ENCODE results near the gene TMEM270. TPM values are rescaled to one million over a fixed set of nuclear protein-coding genes. Genes with fewer than 3 reads are reported as not detected.

TMEM270 gene
- total and polyA plus RNA-seq, 2 donors (not counting 1 experiment from before 2014, with no cell fraction given) = not detected

DNA sequence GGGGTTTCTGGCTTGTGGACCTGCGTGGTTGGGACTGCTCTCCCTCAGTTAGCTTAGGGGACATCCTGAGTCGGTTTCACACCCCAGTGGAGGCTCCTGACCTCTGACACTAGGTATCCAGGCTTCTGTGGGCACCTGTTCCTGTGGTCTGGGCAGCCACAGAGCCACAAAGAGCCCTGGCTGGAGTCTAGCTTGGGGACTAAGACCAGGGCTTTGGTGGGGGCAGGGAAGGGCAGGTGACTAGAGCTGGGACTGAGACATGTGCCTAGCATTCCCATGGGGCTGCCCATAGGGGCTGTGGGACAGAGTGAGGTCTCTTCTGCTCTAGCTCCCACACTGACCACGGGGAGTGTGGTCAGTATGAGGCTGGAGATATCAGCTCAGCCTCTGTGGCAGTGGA is 4.0 kb upstream of the TMEM270 start:
- ATAC-seq (ENCODE audit: low read depth) = no peak
- intact Hi-C loops (cut with micrococcal nuclease) = no loop called here
- Histone ChIP-seq H4K20me1 (ENCODE audit: control insufficient read depth, insufficient read depth, low read length, poor library complexity, severe bottlenecking) (no peaks in the 10 kb centered on the region), H3K4me1 (ENCODE audit: control insufficient read depth in 2 of 2, insufficient read depth in 2 of 2, low read length in 2 of 2) (peaks cover 3 to 8% of the 10 kb centered on the region in 2 donors), H3K4me3 (ENCODE audit: control extremely low read depth in 1 of 5, extremely low read depth in 1 of 5, insufficient read depth in 1 of 5, low read depth in 2 of 5, low read length in 4 of 5) (no peak overlapping the region), H2AFZ (ENCODE audit: insufficient read depth, low read depth, low read length, poor library complexity, severe bottlenecking) (no peak overlapping the region), H3K9ac (ENCODE audit: low read length) (no peak overlapping the region), H3K27ac (ENCODE audit: low read length in 2 of 2) (no peak overlapping the region), H3K4me2 (replicated peaks; ENCODE audit: low read depth, low read length, poor library complexity, severe bottlenecking) (no peak overlapping the region), H3K36me3 (replicated peaks in 1 of 2; ENCODE audit: control extremely low read depth in 1 of 2, control insufficient read depth in 1 of 2, extremely low read depth in 1 of 2, insufficient read depth in 2 of 2, low read length in 1 of 2) (no peaks in the 10 kb centered on the region), H3K27me3 (replicated peaks in 1 of 4; ENCODE audit: control extremely low read depth in 1 of 4, control insufficient read depth in 3 of 4, insufficient read depth in 4 of 4, low read length in 3 of 4) (peaks cover 0 to 12% (median 2%) of the 10 kb centered on the region in 4 experiments), H3K79me2 (ENCODE audit: control insufficient read depth, insufficient read depth, low read length) (no peaks in the 10 kb centered on the region), H3K9me3 (ENCODE audit: control extremely low read depth in 1 of 3, control insufficient read depth in 2 of 3, insufficient read depth in 1 of 3, low read length in 2 of 3) (peaks cover 0 to 4% (median 0%) of the 10 kb centered on the region in 3 donors)
- H3K4me1 Mint-ChIP-seq = peaks cover 6% of the 10 kb centered on the region
- no peak for TF ChIP-seq EZH2 (IDR thresholded peaks at IDR 0.05; ENCODE audit: borderline replicate concordance, insufficient read depth, low read depth, low read length, poor library complexity, severe bottlenecking)
- TF ChIP-seq, protein P1, sequence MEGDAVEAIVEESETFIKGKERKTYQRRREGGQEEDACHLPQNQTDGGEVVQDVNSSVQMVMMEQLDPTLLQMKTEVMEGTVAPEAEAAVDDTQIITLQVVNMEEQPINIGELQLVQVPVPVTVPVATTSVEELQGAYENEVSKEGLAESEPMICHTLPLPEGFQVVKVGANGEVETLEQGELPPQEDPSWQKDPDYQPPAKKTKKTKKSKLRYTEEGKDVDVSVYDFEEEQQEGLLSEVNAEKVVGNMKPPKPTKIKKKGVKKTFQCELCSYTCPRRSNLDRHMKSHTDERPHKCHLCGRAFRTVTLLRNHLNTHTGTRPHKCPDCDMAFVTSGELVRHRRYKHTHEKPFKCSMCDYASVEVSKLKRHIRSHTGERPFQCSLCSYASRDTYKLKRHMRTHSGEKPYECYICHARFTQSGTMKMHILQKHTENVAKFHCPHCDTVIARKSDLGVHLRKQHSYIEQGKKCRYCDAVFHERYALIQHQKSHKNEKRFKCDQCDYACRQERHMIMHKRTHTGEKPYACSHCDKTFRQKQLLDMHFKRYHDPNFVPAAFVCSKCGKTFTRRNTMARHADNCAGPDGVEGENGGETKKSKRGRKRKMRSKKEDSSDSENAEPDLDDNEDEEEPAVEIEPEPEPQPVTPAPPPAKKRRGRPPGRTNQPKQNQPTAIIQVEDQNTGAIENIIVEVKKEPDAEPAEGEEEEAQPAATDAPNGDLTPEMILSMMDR (IDR thresholded peaks at IDR 0.05) = no peak
- H3K27me3 Mint-ChIP-seq = peaks cover 29% of the 10 kb centered on the region
- ChIA-PET CTCF (interaction anchor here (0.6 to 5.6 kb wide), 6 partner anchors 16 to 250 kb away, joined by 3 to 41 read pairs (median 10); no protein-coding TSS in a partner anchor), POLR2A (no interaction called here)
- no peak overlapping the region for H3K27ac Mint-ChIP-seq
- no peak for DNase-seq
- no peak overlapping the region for H3K4me3 Mint-ChIP-seq
- no peaks in the 10 kb centered on the region for H3K9me3 Mint-ChIP-seq (ENCODE audit: insufficient read depth)
- 52% methylated on average over 3 of the region's 3 CpGs for WGBS (ENCODE audit: insufficient coverage)

DNA sequence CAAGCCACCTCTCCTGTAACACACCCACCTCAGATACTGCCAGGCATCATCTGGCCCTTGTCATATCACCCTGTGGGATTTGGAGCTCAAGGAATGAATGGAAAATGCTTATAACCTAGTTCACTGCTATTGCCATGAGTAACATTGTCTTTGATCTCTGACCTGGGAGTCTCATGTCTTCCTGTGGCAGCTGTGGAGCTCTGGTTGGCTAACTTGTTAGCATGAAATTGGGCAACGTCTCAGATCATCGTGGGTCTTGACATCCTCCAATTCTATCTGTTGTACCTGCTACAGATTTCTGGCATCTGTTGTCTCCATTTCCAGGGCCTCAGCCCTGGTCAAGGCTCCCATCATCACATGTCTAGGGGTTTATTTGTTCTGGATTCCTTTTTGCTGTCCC is 2.2 kb upstream of the TMEM270 start:
- Histone ChIP-seq H3K4me3 (ENCODE audit: control extremely low read depth in 1 of 5, extremely low read depth in 1 of 5, insufficient read depth in 1 of 5, low read depth in 2 of 5, low read length in 4 of 5) (no peak overlapping the region), H3K4me1 (ENCODE audit: control insufficient read depth in 2 of 2, insufficient read depth in 2 of 2, low read length in 2 of 2) (peaks cover 3 to 8% of the 10 kb centered on the region in 2 donors), H2AFZ (ENCODE audit: insufficient read depth, low read depth, low read length, poor library complexity, severe bottlenecking) (no peak overlapping the region), H3K9ac (ENCODE audit: low read length) (no peak overlapping the region), H3K4me2 (replicated peaks; ENCODE audit: low read depth, low read length, poor library complexity, severe bottlenecking) (no peak overlapping the region), H4K20me1 (ENCODE audit: control insufficient read depth, insufficient read depth, low read length, poor library complexity, severe bottlenecking) (no peaks in the 10 kb centered on the region), H3K9me3 (ENCODE audit: control extremely low read depth in 1 of 3, control insufficient read depth in 2 of 3, insufficient read depth in 1 of 3, low read length in 2 of 3) (peaks cover 0 to 4% (median 0%) of the 10 kb centered on the region in 3 donors), H3K79me2 (ENCODE audit: control insufficient read depth, insufficient read depth, low read length) (no peaks in the 10 kb centered on the region), H3K36me3 (replicated peaks in 1 of 2; ENCODE audit: control extremely low read depth in 1 of 2, control insufficient read depth in 1 of 2, extremely low read depth in 1 of 2, insufficient read depth in 2 of 2, low read length in 1 of 2) (no peaks in the 10 kb centered on the region), H3K27me3 (replicated peaks in 1 of 4; ENCODE audit: control extremely low read depth in 1 of 4, control insufficient read depth in 3 of 4, insufficient read depth in 4 of 4, low read length in 3 of 4) (peaks cover 0 to 12% (median 2%) of the 10 kb centered on the region in 4 experiments), H3K27ac (ENCODE audit: low read length in 2 of 2) (no peak overlapping the region)
- Mint-ChIP-seq H3K4me1 (peaks cover 6% of the 10 kb centered on the region), H3K9me3 (ENCODE audit: insufficient read depth) (no peaks in the 10 kb centered on the region), H3K27me3 (peaks cover 21% of the 10 kb centered on the region), H3K4me3 (no peak overlapping the region), H3K27ac (no peak overlapping the region)
- TF ChIP-seq EZH2 (IDR thresholded peaks at IDR 0.05; ENCODE audit: borderline replicate concordance, insufficient read depth, low read depth, low read length, poor library complexity, severe bottlenecking) = no peak
- TF ChIP-seq, protein P1 (IDR thresholded peaks at IDR 0.05) = no peak
- WGBS (ENCODE audit: insufficient coverage) = 65% methylated on average over 2 of the region's 2 CpGs
- intact Hi-C loops (cut with micrococcal nuclease) = no loop called here
- no peak for DNase-seq
- ChIA-PET POLR2A (no interaction called here), CTCF (interaction anchor here (0.8 to 3.3 kb wide), 2 partner anchors 10 to 32 kb away, joined by 3 to 15 read pairs; no protein-coding TSS in a partner anchor)
- no peak for ATAC-seq (ENCODE audit: low read depth)

Measured in B cell (primary cell).